ENCODE results near the gene UBA1.

- TF ChIP-seq, protein P1, sequence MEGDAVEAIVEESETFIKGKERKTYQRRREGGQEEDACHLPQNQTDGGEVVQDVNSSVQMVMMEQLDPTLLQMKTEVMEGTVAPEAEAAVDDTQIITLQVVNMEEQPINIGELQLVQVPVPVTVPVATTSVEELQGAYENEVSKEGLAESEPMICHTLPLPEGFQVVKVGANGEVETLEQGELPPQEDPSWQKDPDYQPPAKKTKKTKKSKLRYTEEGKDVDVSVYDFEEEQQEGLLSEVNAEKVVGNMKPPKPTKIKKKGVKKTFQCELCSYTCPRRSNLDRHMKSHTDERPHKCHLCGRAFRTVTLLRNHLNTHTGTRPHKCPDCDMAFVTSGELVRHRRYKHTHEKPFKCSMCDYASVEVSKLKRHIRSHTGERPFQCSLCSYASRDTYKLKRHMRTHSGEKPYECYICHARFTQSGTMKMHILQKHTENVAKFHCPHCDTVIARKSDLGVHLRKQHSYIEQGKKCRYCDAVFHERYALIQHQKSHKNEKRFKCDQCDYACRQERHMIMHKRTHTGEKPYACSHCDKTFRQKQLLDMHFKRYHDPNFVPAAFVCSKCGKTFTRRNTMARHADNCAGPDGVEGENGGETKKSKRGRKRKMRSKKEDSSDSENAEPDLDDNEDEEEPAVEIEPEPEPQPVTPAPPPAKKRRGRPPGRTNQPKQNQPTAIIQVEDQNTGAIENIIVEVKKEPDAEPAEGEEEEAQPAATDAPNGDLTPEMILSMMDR (IDR thresholded peaks at IDR 0.05), result no peak
- TF ChIP-seq, protein P2, sequence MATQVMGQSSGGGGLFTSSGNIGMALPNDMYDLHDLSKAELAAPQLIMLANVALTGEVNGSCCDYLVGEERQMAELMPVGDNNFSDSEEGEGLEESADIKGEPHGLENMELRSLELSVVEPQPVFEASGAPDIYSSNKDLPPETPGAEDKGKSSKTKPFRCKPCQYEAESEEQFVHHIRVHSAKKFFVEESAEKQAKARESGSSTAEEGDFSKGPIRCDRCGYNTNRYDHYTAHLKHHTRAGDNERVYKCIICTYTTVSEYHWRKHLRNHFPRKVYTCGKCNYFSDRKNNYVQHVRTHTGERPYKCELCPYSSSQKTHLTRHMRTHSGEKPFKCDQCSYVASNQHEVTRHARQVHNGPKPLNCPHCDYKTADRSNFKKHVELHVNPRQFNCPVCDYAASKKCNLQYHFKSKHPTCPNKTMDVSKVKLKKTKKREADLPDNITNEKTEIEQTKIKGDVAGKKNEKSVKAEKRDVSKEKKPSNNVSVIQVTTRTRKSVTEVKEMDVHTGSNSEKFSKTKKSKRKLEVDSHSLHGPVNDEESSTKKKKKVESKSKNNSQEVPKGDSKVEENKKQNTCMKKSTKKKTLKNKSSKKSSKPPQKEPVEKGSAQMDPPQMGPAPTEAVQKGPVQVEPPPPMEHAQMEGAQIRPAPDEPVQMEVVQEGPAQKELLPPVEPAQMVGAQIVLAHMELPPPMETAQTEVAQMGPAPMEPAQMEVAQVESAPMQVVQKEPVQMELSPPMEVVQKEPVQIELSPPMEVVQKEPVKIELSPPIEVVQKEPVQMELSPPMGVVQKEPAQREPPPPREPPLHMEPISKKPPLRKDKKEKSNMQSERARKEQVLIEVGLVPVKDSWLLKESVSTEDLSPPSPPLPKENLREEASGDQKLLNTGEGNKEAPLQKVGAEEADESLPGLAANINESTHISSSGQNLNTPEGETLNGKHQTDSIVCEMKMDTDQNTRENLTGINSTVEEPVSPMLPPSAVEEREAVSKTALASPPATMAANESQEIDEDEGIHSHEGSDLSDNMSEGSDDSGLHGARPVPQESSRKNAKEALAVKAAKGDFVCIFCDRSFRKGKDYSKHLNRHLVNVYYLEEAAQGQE (IDR thresholded peaks at IDR 0.05), result no peak
- TF ChIP-seq EP300 (IDR thresholded peaks at IDR 0.05), result no peak
- no peak for TF ChIP-seq RCOR1 (IDR thresholded peaks at IDR 0.05; ENCODE audit: low read depth, low read length)
- no peak for TF ChIP-seq POLR2A (IDR thresholded peaks at IDR 0.05; ENCODE audit: low read length)
- TF ChIP-seq JUN (IDR thresholded peaks at IDR 0.05), result no peak
- TF ChIP-seq, protein P3, sequence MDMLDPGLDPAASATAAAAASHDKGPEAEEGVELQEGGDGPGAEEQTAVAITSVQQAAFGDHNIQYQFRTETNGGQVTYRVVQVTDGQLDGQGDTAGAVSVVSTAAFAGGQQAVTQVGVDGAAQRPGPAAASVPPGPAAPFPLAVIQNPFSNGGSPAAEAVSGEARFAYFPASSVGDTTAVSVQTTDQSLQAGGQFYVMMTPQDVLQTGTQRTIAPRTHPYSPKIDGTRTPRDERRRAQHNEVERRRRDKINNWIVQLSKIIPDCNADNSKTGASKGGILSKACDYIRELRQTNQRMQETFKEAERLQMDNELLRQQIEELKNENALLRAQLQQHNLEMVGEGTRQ (IDR thresholded peaks at IDR 0.05), result no peak
- no peak for TF ChIP-seq MAX (IDR thresholded peaks at IDR 0.05)
- TF ChIP-seq HEYL (CRISPR knock-in tag; IDR thresholded peaks at IDR 0.05), result no peak
These were observed 29.2 kb downstream of the UBA1 start for GRCh38 chrX:47222751-47223350.

All from A549 (cell line).